AG04450 (cell line): ENCODE results near the gene ZP1. TPM values are rescaled to one million over a fixed set of nuclear protein-coding genes. Genes with fewer than 3 reads are reported as not detected.
A peak's percentile ranks its signal among the peaks of the same experiment; 100 is the strongest.

Experiments
- CTCF ChIA-PET: fragments of 300-600, 350-600 bp; formaldehyde crosslinking; extraction: SDS; loops from one replicate; lab custom pipeline; 2022; ENCODE audit warnings: antibody characterized with exemption, inconsistent platforms; lab: Charles Lee
- POLR2A ChIA-PET: fragments of 350-600 bp; formaldehyde crosslinking; extraction: SDS; loops from one replicate; lab custom pipeline; 2021; ENCODE audit warnings: antibody characterized with exemption, inconsistent platforms; lab: Yijun Ruan, JAX
- DNase-seq: peaks from one replicate; pipeline ENCODE4 v3.0.0-alpha.2; 2011; ENCODE audit warnings: low read depth, low spot score
- H3K27ac ChIP-seq: one replicate; pipeline ENCODE4 v1.5.1; 2012; ENCODE audit warnings: low read depth, low read length, control low read depth
- H3K27me3 ChIP-seq: one replicate; pipeline ENCODE4 v1.6.0; 2012; ENCODE audit warnings: low read length; ENCODE audit not compliant: control insufficient read depth, insufficient read depth
- H3K4me3 ChIP-seq: 2 replicates; pipeline ENCODE4 v1.5.1; 2011; ENCODE audit warnings: mild to moderate bottlenecking, low read depth, low read length, control low read depth
- H3K9me3 ChIP-seq: 2 replicates; pipeline ENCODE4 v1.5.1; 2012; ENCODE audit warnings: low read length; ENCODE audit not compliant: control insufficient read depth, insufficient read depth
- CTCF ChIP-seq: IDR thresholded peaks from 2 replicates; pipeline ENCODE4 v1.5.1; 2011; ENCODE audit warnings: low read depth, low read length, control low read depth, inconsistent platforms
- polyA plus RNA-seq: library from polyadenylated mRNA; depleted of rRNA; stranded (reverse); fragments of >200 nt; gene quantifications from 2 replicates; pipeline ENCODE4 v1.2.3, GENCODE V29; 2011

The ZP1 gene
- polyA plus RNA-seq, 1 experiment = 0.48 TPM

DNA sequence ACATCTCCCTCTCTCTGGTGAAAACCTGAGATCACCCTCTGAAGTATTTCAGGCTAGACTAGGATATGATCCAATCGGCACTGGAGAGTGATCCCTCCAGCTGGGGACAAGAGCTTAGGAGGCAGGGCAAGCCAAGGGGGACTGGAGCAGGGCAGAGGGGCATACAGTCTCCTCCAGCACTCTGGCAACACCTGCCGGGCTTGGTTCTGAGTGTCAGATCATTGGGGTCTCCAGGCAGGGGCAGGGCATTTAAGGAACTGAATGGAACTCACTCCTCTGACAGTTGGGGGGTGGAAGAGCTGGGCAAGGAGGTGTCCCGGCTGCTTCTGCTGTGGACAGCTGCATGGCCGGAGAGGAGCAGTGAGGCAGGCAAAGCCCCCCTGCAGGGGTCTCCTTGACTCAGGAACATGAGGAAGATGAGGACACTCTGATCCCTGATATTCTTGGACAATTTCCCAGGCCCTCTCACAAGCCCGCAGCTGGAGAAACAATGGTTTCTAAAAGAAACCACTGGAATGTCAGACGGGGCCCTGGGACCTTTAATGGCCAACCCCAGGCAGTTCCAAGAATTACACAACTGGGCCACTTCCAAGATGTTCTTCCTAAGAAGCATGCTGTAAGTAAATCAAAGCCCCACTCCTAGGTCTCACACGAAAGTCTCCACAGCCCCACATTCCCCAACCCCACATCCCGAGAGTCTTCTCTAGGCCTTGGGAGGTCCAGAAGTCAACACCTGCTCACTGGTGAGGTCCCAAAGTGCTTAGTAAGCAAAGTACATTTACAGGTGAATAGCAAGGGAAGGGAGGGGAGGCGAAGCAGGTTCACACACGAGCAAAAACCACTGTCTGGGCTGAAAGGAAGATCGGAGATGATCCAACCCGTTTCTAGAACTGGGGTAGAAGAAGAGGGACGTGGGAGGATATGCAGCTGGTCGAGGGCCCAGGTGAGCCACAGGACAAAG, 26.6 kb upstream of the ZP1 start:
- CTCF ChIA-PET = interaction anchor here (3.3 to 17.5 kb wide), 3 partner anchors 9 to 59 kb away, joined by 14 to 317 read pairs (median 33); no protein-coding TSS in a partner anchor
- Histone ChIP-seq H3K27ac (peak overlapping the region; percentile 66), H3K9me3 (peaks cover 2% of the 10 kb centered on the region; the same call in 1 of the 2 replicates), H3K4me3 (no peak overlapping the region), H3K27me3 (peaks cover 10% of the 10 kb centered on the region)
- TF ChIP-seq CTCF = no peak
- POLR2A ChIA-PET = interaction anchor here (1.0 kb wide), 1 partner anchor 32 kb away, joined by 4 read pairs; no protein-coding TSS in a partner anchor
- DNase-seq = peak; percentile 74

DNA sequence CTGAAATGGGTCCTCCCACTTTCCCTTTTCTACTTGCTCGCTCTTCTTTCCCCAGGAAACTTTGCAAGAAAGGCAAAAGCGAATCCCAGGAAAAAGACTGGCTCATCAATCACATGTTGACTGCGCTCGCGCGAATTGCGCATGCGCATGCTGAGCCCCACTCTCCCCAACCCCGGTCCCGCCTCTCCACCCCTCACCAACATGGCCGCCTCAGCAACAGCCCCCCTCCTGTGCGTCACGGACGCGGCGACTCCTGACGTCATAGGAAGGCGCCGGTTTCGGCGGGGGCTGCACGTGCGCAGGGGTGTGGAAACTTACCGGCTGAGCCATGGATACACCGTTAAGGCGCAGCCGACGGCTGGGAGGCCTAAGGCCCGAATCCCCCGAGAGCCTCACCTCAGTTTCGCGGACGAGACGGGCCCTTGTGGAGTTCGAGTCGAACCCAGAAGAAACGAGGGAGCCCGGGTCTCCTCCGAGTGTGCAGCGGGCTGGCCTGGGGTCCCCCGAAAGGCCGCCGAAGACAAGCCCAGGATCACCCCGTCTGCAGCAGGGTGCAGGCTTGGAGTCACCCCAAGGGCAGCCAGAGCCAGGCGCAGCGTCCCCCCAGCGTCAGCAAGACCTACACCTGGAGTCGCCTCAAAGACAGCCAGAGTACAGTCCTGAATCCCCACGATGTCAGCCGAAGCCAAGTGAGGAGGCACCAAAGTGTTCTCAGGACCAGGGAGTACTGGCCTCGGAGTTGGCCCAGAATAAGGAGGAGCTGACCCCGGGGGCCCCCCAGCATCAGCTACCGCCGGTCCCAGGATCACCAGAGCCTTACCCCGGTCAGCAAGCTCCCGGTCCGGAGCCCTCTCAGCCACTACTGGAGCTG, 25.3 kb upstream of the ZP1 start, which contains the start of gene CCDC86:
Gene CCDC86 (plus strand): TSS at position 317 of the 871 bp plus-strand sequence. CDS start 12 bp downstream, at position 329.
- peak within 1 kb of the TSS; percentile 89 for H3K4me3 ChIP-seq
- H3K27ac ChIP-seq = peak within 1 kb of the TSS; percentile 66
- TF ChIP-seq CTCF = no peak
- peak; percentile 91 for DNase-seq
- peaks cover 2% of the 10 kb centered on the region; the same call in 1 of the 2 replicates for H3K9me3 ChIP-seq
- CTCF ChIA-PET = interaction anchor here (1.2 to 4.0 kb wide), 3 partner anchors 11 to 57 kb away, joined by 10 to 33 read pairs (median 14); no protein-coding TSS in a partner anchor
- peaks cover 10% of the 10 kb centered on the region for H3K27me3 ChIP-seq
- POLR2A ChIA-PET = no interaction called here

GRCh38 chr11:60842668-60843600, 24.4 kb upstream of the ZP1 start:
- H3K27ac ChIP-seq = no peak overlapping the region
- no peak for TF ChIP-seq CTCF
- ChIA-PET POLR2A (no interaction called here), CTCF (interaction anchor here (0.7 to 4.0 kb wide), 3 partner anchors 12 to 56 kb away, joined by 3 to 33 read pairs (median 10); no protein-coding TSS in a partner anchor)
- H3K9me3 ChIP-seq = peaks cover 2% of the 10 kb centered on the region; the same call in 1 of the 2 replicates
- H3K27me3 ChIP-seq = peaks cover 3% of the 10 kb centered on the region
- peak overlapping the region; percentile 89 for H3K4me3 ChIP-seq
- no peak for DNase-seq
